ENCODE data around the gene OR51E2. TPM values are rescaled to one million over a fixed set of nuclear protein-coding genes. Genes with fewer than 3 reads are reported as not detected.

The OR51E2 gene
- total and polyA plus RNA-seq, 2 of the 8 experiments (the other 6 are each of a cell fraction or from before 2014, with no cell fraction given), result not detected

DNA sequence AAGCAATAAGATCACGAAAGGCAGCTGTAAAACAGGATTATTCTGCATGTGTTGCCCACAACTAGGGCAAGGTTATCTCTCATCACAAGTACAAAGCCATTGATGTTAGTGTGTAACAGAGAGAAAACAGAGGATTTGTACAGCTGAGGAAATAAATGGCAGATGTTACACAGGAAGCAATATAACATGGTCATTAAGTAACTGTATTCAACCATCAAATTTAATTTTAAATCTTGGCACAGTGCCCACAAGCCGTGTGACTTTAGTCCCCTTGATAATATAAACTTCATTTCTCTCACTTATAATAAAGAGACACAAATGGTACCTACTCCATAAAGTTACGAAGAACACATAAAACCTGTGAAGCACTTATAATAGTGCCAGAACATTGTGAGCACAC is 17.3 kb downstream of the OR51E2 start:
- Histone ChIP-seq H2BK5ac (ENCODE audit: low read depth, low read length) (no peak overlapping the region), H3K4me3 (ENCODE audit: extremely low read depth in 1 of 4, insufficient read depth in 2 of 4, low read depth in 3 of 4, low read length in 4 of 4) (no peak overlapping the region), H3K18ac (ENCODE audit: extremely low read depth, low read length) (no peak overlapping the region), H3K27ac (ENCODE audit: low read depth, low read length) (no peak overlapping the region), H2BK120ac (replicated peaks; ENCODE audit: low read depth, low read length) (no peak overlapping the region), H3K4me1 (replicated peaks in 1 of 4; ENCODE audit: control insufficient read depth in 3 of 4, insufficient read depth in 4 of 4, low read length in 3 of 4) (no peaks in the 10 kb centered on the region), H4K5ac (ENCODE audit: insufficient read length, low read depth, low read length) (no peak overlapping the region), H3K79me1 (ENCODE audit: low read depth, low read length) (no peaks in the 10 kb centered on the region), H3K56ac (replicated peaks; ENCODE audit: insufficient read length, low read depth, low read length) (no peak overlapping the region), H3K9me3 (ENCODE audit: insufficient read depth in 2 of 2, low read depth in 1 of 2, low read length in 1 of 2) (no peaks in the 10 kb centered on the region), H2AK5ac (ENCODE audit: low read depth, low read length) (no peak overlapping the region), H3K4ac (replicated peaks; ENCODE audit: insufficient read length, low read depth, low read length) (no peak overlapping the region), H3K23ac (ENCODE audit: insufficient read length) (no peak overlapping the region), H3K4me2 (ENCODE audit: insufficient read depth in 1 of 2, low read depth in 2 of 2, low read length in 2 of 2) (no peak overlapping the region), H3K79me2 (ENCODE audit: control insufficient read depth in 1 of 2, insufficient read depth in 2 of 2, low read length in 2 of 2) (no peaks in the 10 kb centered on the region), H2AFZ (ENCODE audit: low read length) (no peak overlapping the region), H4K20me1 (replicated peaks in 1 of 2; ENCODE audit: control insufficient read depth in 1 of 2, insufficient read depth in 2 of 2, low read length in 2 of 2) (no peaks in the 10 kb centered on the region), H2BK20ac (ENCODE audit: low read length) (no peak overlapping the region), H3K23me2 (ENCODE audit: low read depth, low read length) (no peaks in the 10 kb centered on the region), H3K14ac (ENCODE audit: insufficient read length) (no peak overlapping the region), H3K36me3 (ENCODE audit: control insufficient read depth in 2 of 4, insufficient read depth in 4 of 4, low read length in 3 of 4) (no peaks in the 10 kb centered on the region), H3K27me3 (replicated peaks in 1 of 4; ENCODE audit: control insufficient read depth in 3 of 4, extremely low read depth in 1 of 4, insufficient read depth in 3 of 4, low read length in 3 of 4) (no peaks in the 10 kb centered on the region), H4K8ac (ENCODE audit: extremely low read depth, insufficient read depth, low read length) (no peak overlapping the region), H4K91ac (replicated peaks; ENCODE audit: insufficient read length, low read length) (no peak overlapping the region), H2BK15ac (ENCODE audit: low read length) (no peak overlapping the region), H3K9ac (replicated peaks in 1 of 4; ENCODE audit: extremely low read depth in 1 of 4, low read depth in 3 of 4, low read length in 3 of 4) (no peak overlapping the region), H2BK12ac (ENCODE audit: low read depth, low read length) (no peak overlapping the region)
- no peak for DNase-seq (ENCODE audit: low read depth in 1 of 2, low spot score in 2 of 2)
- POLR2A ChIA-PET (ENCODE audit: partially characterized antibody), result no interaction called here
- FAIRE-seq, result no peak
- whole genome bisulfite sequencing, 2 experiments (ENCODE audit: extremely low coverage in 1 of 2, insufficient coverage in 1 of 2, insufficient read length in 1 of 2, insufficient replicate concordance in 2 of 2, low coverage in 1 of 2, low lambda C conversion rate in 2 of 2, missing lambda C conversion rate in 1 of 2), result 88% methylated on average over 3 of the region's 3 CpGs; no CpG with 5 or more reads in 1 of the 2 experiments
- CTCF ChIA-PET (ENCODE audit: partially characterized antibody), result interaction anchor here (1.0 to 2.3 kb wide), 2 partner anchors 43 to 168 kb away, joined by 3 to 5 read pairs; partner anchors contain the start of genes OR51D1 and OR51S1
- TF ChIP-seq JUN (IDR thresholded peaks at IDR 0.05; ENCODE audit: low read depth, low read length), result no peak
- TF ChIP-seq HDAC2 (IDR thresholded peaks at IDR 0.05; ENCODE audit: borderline replicate concordance in 1 of 2, low read depth in 2 of 2, low read length in 2 of 2), result no peak
- no peak for TF ChIP-seq NANOG (IDR thresholded peaks at IDR 0.05; ENCODE audit: insufficient read depth, low read depth, low read length, poor library complexity, severe bottlenecking)
- no peak for TF ChIP-seq YY1 (IDR thresholded peaks at IDR 0.05; ENCODE audit: low read depth, low read length)
- no peak for TF ChIP-seq MAFK (IDR thresholded peaks at IDR 0.05; ENCODE audit: low read depth, low read length)
- no peak for TF ChIP-seq TCF12 (IDR thresholded peaks at IDR 0.05; ENCODE audit: low read depth, low read length)
- no peak for TF ChIP-seq KDM4A (IDR thresholded peaks at IDR 0.05; ENCODE audit: low read depth, low read length, severe bottlenecking)
- TF ChIP-seq KDM1A (IDR thresholded peaks at IDR 0.05; ENCODE audit: borderline replicate concordance, low read length), result no peak
- no peak for TF ChIP-seq ASH2L (IDR thresholded peaks at IDR 0.05; ENCODE audit: low read length)
- TF ChIP-seq, protein P1, sequence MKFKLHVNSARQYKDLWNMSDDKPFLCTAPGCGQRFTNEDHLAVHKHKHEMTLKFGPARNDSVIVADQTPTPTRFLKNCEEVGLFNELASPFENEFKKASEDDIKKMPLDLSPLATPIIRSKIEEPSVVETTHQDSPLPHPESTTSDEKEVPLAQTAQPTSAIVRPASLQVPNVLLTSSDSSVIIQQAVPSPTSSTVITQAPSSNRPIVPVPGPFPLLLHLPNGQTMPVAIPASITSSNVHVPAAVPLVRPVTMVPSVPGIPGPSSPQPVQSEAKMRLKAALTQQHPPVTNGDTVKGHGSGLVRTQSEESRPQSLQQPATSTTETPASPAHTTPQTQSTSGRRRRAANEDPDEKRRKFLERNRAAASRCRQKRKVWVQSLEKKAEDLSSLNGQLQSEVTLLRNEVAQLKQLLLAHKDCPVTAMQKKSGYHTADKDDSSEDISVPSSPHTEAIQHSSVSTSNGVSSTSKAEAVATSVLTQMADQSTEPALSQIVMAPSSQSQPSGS (IDR thresholded peaks at IDR 0.05; ENCODE audit: low read length), result no peak
- TF ChIP-seq CBX8 (IDR thresholded peaks at IDR 0.05; ENCODE audit: borderline replicate concordance, low read depth, low read length), result no peak
- no peak for TF ChIP-seq EGR1 (IDR thresholded peaks at IDR 0.05; ENCODE audit: borderline replicate concordance, low read depth, low read length)
- TF ChIP-seq POLR2AphosphoS5 (IDR thresholded peaks at IDR 0.05; ENCODE audit: low read depth, low read length), result no peak
